ENCODE data around the gene JAZF1. TPM values are rescaled to one million over a fixed set of nuclear protein-coding genes. Genes with fewer than 3 reads are reported as not detected.

The JAZF1 gene
- total RNA-seq, 1 donor from 2014 or later, result 29.4 TPM

DNA sequence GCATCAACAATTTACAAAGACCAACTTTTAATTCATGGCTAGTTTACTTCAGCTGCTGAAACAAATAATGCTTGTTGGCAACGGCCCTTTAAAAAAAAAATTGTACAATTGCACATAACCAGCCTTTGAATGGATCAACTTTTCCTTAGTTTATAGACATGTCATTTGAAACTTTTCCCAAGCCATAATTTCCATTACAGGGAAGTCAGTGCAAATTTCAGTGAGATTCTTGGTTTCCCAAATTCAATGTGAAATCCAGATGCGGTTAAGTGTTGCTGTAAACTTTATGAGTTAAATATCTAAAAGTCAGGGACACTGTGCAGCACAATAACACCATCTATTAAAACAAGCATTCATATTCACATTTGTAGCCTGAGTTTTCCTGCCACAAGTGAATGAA, 182.2 kb downstream of the JAZF1 start:
- Histone ChIP-seq H3K27me3 (ENCODE audit: low read depth) (no peaks in the 10 kb centered on the region), H3K4me1 (peaks cover 50% of the 10 kb centered on the region), H3K27ac (replicated peaks) (no peak overlapping the region), H3K36me3 (no peaks in the 10 kb centered on the region), H3K9me3 (replicated peaks) (no peaks in the 10 kb centered on the region), H3K4me3 (no peak overlapping the region)
- no peak for DNase-seq
- intact Hi-C loops (cut with micrococcal nuclease), result no loop called here
- TF ChIP-seq, protein P1, sequence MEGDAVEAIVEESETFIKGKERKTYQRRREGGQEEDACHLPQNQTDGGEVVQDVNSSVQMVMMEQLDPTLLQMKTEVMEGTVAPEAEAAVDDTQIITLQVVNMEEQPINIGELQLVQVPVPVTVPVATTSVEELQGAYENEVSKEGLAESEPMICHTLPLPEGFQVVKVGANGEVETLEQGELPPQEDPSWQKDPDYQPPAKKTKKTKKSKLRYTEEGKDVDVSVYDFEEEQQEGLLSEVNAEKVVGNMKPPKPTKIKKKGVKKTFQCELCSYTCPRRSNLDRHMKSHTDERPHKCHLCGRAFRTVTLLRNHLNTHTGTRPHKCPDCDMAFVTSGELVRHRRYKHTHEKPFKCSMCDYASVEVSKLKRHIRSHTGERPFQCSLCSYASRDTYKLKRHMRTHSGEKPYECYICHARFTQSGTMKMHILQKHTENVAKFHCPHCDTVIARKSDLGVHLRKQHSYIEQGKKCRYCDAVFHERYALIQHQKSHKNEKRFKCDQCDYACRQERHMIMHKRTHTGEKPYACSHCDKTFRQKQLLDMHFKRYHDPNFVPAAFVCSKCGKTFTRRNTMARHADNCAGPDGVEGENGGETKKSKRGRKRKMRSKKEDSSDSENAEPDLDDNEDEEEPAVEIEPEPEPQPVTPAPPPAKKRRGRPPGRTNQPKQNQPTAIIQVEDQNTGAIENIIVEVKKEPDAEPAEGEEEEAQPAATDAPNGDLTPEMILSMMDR (IDR thresholded peaks at IDR 0.05; ENCODE audit: borderline replicate concordance), result no peak

- DNase-seq, result no peak
- no peaks in the 10 kb centered on the region for H3K9me3 ChIP-seq (replicated peaks)
- H3K36me3 ChIP-seq, result no peaks in the 10 kb centered on the region
- intact Hi-C loops (cut with micrococcal nuclease), result no loop called here
- H3K27me3 ChIP-seq (ENCODE audit: low read depth), result no peaks in the 10 kb centered on the region
- no peak overlapping the region for H3K27ac ChIP-seq (replicated peaks)
- H3K4me3 ChIP-seq, result no peak overlapping the region
- H3K4me1 ChIP-seq, result peaks cover 57% of the 10 kb centered on the region
- TF ChIP-seq, protein P1 (IDR thresholded peaks at IDR 0.05; ENCODE audit: borderline replicate concordance), result no peak
Observed at GRCh38 chr7:27997188-27997707, 183.3 kb downstream of the JAZF1 start.

GRCh38 chr7:27996141-27996540, 184.5 kb downstream of the JAZF1 start:
- TF ChIP-seq, protein P1 (IDR thresholded peaks at IDR 0.05; ENCODE audit: borderline replicate concordance), result no peak
- no peak overlapping the region for H3K4me3 ChIP-seq
- no peaks in the 10 kb centered on the region for H3K27me3 ChIP-seq (ENCODE audit: low read depth)
- H3K9me3 ChIP-seq (replicated peaks), result no peaks in the 10 kb centered on the region
- peaks cover 48% of the 10 kb centered on the region for H3K4me1 ChIP-seq
- DNase-seq, result no peak
- no peaks in the 10 kb centered on the region for H3K36me3 ChIP-seq
- no peak overlapping the region for H3K27ac ChIP-seq (replicated peaks)
- intact Hi-C loops (cut with micrococcal nuclease), result no loop called here

- DNase-seq, result no peak
- Histone ChIP-seq H3K36me3 (no peaks in the 10 kb centered on the region), H3K4me3 (no peak overlapping the region), H3K9me3 (replicated peaks) (no peaks in the 10 kb centered on the region), H3K4me1 (peaks cover 48% of the 10 kb centered on the region), H3K27me3 (ENCODE audit: low read depth) (no peaks in the 10 kb centered on the region), H3K27ac (replicated peaks) (no peak overlapping the region)
- intact Hi-C loops (cut with micrococcal nuclease), result no loop called here
- TF ChIP-seq, protein P1 (IDR thresholded peaks at IDR 0.05; ENCODE audit: borderline replicate concordance), result no peak
Observed at GRCh38 chr7:27995228-27995627, 185.4 kb downstream of the JAZF1 start.

GRCh38 chr7:27994639-27995038, 186.0 kb downstream of the JAZF1 start:
- Histone ChIP-seq H3K27ac (replicated peaks) (no peak overlapping the region), H3K27me3 (ENCODE audit: low read depth) (no peaks in the 10 kb centered on the region), H3K4me1 (peaks cover 48% of the 10 kb centered on the region), H3K4me3 (no peak overlapping the region), H3K36me3 (no peaks in the 10 kb centered on the region), H3K9me3 (replicated peaks) (no peaks in the 10 kb centered on the region)
- TF ChIP-seq, protein P1 (IDR thresholded peaks at IDR 0.05; ENCODE audit: borderline replicate concordance), result no peak
- intact Hi-C loops (cut with micrococcal nuclease), result no loop called here
- no peak for DNase-seq

Measured in left ventricle myocardium inferior (tissue), 1 donor.